ENCODE measurements around the gene RAB35.

DNA sequence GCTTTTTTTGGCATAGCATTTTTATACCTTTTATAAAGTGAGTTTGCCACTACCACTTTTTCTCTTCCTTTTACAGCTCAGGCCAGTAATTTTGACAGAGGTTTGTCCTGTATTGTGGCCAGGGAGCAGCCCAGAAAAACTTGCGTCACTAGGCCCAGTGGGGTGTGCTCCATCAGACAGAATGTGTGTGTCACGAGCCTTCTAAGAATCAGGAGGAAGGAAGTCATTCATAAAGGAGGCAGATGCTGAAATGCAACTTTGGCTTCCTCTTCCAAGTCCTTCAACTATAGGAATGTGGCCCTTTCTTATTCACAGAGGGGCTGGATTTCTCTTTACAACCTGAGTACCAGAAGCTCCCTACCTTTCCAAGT, 10.1 kb upstream of the RAB35 start:
- TF ChIP-seq, protein P1, sequence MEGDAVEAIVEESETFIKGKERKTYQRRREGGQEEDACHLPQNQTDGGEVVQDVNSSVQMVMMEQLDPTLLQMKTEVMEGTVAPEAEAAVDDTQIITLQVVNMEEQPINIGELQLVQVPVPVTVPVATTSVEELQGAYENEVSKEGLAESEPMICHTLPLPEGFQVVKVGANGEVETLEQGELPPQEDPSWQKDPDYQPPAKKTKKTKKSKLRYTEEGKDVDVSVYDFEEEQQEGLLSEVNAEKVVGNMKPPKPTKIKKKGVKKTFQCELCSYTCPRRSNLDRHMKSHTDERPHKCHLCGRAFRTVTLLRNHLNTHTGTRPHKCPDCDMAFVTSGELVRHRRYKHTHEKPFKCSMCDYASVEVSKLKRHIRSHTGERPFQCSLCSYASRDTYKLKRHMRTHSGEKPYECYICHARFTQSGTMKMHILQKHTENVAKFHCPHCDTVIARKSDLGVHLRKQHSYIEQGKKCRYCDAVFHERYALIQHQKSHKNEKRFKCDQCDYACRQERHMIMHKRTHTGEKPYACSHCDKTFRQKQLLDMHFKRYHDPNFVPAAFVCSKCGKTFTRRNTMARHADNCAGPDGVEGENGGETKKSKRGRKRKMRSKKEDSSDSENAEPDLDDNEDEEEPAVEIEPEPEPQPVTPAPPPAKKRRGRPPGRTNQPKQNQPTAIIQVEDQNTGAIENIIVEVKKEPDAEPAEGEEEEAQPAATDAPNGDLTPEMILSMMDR (conservative IDR thresholded peaks at IDR 0.05) = no peak
- TF ChIP-seq ZFX (IDR thresholded peaks at IDR 0.05) = no peak

Measured in C4-2B (cell line).